Left kidney (tissue), 8 donors: ENCODE data around the gene ZNF513. TPM values are rescaled to one million over a fixed set of nuclear protein-coding genes. Genes with fewer than 3 reads are reported as not detected.
"Not testable (repeated sequence)": the region's sequence is repeated elsewhere in the genome, so short reads cannot be mapped to it uniquely, and the experiment has no call there.

Experiments
- DNase-seq: peaks from one replicate; pipeline ENCODE4 v3.0.0-alpha.2; 2013
- long read RNA-seq, 8 donors: transcript quantifications; one replicate each; lab custom pipeline, GENCODE V29; 2026
- polyA plus RNA-seq: library from polyadenylated mRNA; unstranded; fragments of 120-200 nt; gene quantifications from one replicate; pipeline ENCODE4 v1.2.1, GENCODE V29; 2013; ENCODE audit not compliant: insufficient read length

The ZNF513 gene, protein sequence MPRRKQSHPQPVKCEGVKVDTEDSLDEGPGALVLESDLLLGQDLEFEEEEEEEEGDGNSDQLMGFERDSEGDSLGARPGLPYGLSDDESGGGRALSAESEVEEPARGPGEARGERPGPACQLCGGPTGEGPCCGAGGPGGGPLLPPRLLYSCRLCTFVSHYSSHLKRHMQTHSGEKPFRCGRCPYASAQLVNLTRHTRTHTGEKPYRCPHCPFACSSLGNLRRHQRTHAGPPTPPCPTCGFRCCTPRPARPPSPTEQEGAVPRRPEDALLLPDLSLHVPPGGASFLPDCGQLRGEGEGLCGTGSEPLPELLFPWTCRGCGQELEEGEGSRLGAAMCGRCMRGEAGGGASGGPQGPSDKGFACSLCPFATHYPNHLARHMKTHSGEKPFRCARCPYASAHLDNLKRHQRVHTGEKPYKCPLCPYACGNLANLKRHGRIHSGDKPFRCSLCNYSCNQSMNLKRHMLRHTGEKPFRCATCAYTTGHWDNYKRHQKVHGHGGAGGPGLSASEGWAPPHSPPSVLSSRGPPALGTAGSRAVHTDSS
- polyA plus RNA-seq: 19.6 TPM
- long read RNA-seq, donor 1, partial matches to known transcripts: 9 of 14 reads
- long read RNA-seq, donor 1, other reads (novel, unspliced or antisense): 0 of 14 reads
- long read RNA-seq, donor 2, partial matches to known transcripts: 0 of 3 reads
- long read RNA-seq, donor 2, other reads (novel, unspliced or antisense): 0 of 3 reads
- long read RNA-seq, donor 3, partial matches to known transcripts: 0 of 2 reads
- long read RNA-seq, donor 3, other reads (novel, unspliced or antisense): 0 of 2 reads
- long read RNA-seq, donor 4: 0 reads
- long read RNA-seq, donor 5, transcript ZNF513-201 (4 exons, 2,139 nt): major isoform, 7 of 8 reads
- long read RNA-seq, donor 5, partial matches to known transcripts: 0 of 8 reads
- long read RNA-seq, donor 5, other reads (novel, unspliced or antisense): 0 of 8 reads
- long read RNA-seq, donor 6, partial matches to known transcripts: 9 of 13 reads
- long read RNA-seq, donor 6, other reads (novel, unspliced or antisense): 0 of 13 reads
- long read RNA-seq, donor 7, partial matches to known transcripts: 9 of 14 reads
- long read RNA-seq, donor 7, other reads (novel, unspliced or antisense): 0 of 14 reads
- long read RNA-seq, donor 8, partial matches to known transcripts: 0 of 3 reads
- long read RNA-seq, donor 8, other reads (novel, unspliced or antisense): 0 of 3 reads

- peak; percentile 94 for DNase-seq
These were observed at the start of gene ZNF513 for GRCh38 chr2:27380626-27381545. ZNF513 (minus strand) TSS chr2:27380734; CDS start chr2:27380526, 208 bp downstream.

- peak; percentile 69 for DNase-seq
These were observed 48.5 kb upstream of the ZNF513 start for GRCh38 chr2:27428978-27429541.

- peak; percentile 93 for DNase-seq
These were observed 47.9 kb upstream of the ZNF513 start, which contains the start of gene NRBP1 for GRCh38 chr2:27428213-27428977. NRBP1 (plus strand) TSS chr2:27428631; CDS start chr2:27433274, 4,643 bp downstream.

DNA sequence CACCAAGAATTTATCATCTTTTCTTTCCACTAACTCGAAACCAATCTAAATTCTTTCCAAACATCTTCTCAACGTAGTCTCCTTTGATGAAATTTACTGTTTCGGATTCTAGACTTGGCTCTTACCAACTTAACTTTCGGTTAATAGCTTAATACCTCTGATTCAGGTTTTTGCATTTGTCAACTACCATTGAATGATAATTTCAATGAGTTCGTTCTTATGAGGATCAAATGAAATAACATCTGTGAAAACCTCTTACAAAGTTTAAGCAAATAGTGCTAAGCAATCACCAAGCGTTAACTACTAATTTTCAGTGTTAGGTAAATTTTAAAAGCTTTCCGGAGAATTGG lies 47.3 kb upstream of the ZNF513 start:
- no peak for DNase-seq

- not testable (repeated sequence) for DNase-seq
These were observed 44.5 kb upstream of the ZNF513 start for GRCh38 chr2:27425039-27425438.

DNA sequence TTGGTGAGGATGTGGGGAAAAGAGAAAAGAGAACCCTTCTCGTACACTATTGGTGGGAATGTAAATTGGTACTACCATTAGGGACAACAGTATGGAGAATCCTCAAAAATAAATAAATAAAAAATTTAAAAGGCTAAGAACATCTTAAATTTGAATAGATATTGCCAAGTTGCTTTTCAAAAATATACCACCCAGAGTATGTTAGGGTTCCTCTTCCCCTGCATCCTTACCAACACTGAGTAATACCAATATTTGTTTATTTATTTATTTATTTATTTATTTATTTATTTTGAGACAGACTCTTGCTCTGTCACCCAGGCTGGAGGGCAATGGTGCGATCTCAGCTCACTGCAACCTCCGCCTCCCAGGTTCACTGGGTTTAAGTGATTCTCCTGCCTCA lies 42.4 kb upstream of the ZNF513 start:
- DNase-seq: no peak

DNA sequence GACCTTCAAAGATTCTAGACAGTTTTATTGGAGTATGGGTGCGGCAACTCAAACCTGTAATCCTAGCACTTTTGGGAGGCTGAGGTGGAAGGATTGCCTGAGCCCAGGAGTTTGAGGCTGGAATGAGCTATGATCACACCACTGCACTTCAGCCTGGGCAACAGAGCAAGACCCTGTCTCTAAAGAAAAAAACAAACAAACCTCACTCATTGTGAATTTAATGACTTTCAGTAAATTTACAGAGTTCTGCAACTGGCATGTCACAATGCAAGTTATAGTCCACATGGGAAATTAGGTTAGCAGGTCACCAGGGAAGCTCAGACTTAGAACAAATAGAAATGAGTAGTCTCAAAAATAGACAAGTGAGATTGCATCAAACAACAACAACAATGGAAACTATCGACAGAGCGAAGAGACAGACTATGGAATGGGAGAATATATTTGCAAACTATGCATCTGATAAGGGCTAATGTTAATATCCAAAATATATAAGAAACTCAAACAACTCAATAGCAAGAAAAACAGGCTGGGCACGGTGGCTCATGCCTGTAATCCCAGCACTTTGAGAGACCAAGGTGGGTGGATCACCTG lies 41.2 kb upstream of the ZNF513 start:
- DNase-seq: no peak

DNA sequence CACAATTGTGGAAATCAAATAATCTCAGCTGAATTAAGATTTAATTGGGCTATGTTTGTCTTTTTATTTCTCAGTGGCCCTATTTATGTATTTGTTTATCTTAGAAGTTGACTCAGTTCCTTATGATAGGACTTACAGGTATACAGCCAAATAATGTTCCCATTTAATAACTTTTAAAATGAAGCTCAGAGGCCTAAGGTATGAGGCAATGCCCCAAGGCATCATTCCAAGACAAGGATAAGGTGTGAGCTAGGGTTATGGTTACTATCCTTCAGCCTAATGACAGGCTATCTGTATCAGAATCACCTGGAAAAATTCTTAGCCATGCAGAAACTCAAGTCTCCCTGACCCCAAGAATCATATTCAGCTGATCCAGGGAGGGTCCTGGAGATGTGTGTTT lies 40.5 kb upstream of the ZNF513 start:
- no peak for DNase-seq

DNA sequence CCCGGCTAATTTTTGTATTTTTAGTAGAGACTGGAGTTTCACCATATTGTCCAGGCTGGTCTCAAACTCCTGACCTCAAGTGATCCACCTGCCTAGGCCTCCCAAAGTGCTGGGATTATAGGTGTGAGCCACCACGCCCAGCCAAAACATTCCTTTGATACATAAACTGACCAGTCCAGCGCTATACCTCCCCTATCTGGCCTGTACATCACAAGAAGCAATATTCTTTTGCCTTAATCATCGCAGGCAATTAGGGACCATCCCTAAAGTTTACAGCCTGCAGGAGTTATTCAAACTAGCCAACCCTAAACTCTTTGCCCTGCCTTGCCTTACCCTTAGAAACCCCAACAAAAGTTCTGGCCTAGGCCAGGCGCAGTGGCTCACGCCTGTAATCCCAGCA lies 35.6 kb upstream of the ZNF513 start:
- no peak for DNase-seq

DNA sequence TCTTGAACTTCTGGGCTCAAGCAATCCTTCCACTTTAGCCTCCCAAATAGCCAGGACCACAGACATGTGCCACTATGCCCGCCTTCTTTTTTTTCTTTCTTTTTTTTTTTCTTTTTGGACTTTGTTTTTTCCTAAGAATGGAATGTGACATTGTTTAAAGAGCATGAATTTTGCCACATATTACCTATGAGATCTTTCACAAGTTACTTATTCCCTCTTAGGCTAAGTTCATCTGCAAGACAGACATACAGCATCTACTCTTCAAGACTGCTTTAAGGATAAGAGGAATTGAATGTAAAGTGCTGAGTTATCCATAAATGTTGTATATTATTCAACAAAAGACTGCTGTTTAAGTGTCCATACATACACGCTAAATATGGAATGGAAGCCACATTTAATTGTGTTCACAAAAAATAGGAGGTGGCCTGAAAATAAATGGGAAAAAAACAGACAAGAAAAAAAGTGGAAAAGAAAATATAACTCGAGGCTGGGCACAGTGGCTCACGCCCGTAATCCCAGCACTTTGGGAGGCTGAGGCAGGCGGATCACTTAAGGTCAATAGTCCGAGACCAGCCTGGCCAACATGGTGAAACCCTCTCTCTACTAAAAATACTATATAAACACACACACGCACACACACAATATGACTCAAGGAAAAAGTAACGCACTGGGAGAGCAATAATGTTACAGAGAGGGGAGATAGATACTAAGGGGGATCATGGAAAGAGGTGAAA lies 32.1 kb upstream of the ZNF513 start:
- DNase-seq: no peak

- peak; percentile 93 for DNase-seq
These were observed 29.0 kb upstream of the ZNF513 start, which contains the start of gene PPM1G for GRCh38 chr2:27409321-27410073. PPM1G (minus strand) TSS chr2:27409591; CDS start chr2:27409422, 169 bp downstream.

GRCh38 chr2:27408601-27409320 lies 28.2 kb upstream of the ZNF513 start:
- DNase-seq: peak; percentile 8

GRCh38 chr2:27407798-27408491 lies 27.4 kb upstream of the ZNF513 start:
- peak; percentile 55 for DNase-seq

DNA sequence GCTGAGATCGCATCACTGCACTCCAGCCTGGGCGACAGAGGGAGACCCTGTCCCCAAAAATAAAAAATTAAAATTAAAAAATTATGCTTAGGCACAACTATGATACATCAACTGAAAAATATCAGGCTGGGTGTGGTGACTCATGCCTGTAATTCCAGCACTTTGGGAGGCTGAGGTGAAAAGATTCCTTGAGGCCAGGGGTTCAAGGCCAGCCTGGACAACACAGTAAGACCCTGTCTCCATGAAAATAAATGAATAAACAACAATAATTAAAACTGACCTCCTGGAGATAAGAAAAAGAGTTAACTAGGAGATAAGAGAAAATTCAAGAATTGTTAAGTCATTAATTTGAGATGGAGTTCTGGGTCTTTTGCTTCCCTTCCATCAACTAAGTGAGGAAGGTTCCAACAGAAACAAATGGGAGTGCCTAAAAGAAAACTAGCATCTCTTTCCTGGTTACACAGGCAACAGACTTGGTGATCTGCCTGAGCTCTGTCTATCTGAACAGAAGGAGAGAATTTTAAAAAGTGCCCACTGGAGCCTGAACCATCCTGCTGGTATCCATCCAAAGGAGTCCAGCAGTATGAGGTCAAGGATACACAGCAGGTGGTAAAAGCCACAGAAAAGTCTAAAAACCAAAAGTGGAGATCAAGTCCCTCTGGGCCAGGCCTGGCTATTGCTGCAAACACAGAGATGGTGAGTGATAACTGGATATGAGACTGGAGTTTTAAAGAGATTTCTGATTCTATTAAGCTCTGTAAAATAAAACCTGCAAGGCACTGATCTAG lies 20.0 kb upstream of the ZNF513 start:
- no peak for DNase-seq

DNA sequence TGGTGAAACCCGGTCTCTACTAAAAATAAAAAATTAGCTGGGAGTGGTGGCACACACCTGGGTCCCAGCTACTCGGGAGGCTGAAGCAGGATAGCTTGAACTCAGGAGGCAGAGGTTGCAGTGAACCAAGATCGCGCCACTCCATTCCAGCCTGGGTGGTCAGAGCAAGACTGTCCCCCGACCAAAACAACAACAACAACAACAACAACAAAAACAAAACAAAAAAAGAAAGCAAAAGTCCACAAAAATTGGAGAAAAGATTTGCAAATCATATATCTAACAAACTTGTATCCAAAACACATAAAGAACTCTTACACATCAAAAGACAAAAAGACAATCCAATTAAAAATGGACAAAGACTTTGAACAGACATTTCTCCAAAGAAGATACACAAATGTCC lies 18.4 kb upstream of the ZNF513 start:
- DNase-seq: no peak

DNA sequence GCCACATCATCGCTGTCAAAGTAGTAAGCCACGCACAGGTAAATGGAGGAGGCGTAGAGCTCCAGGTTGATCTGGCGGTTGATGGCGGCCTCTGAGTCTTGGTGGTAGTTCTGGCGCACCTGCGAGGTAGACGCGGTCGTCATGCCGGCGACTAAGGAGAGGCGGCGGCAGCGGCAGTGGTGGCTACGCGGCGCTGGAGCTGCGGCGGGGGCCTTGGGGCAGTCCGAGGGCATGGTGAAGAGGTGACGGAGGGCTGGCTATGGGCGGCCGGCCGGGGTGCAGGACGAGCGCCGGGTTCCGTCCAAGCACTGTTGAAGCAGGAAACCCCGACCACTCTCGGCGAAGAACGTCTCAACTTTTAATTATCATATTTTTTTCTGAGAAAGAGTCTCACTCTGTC lies 12.7 kb upstream of the ZNF513 start:
- DNase-seq: no peak
